GM12878 (cell line): ENCODE results near the gene GRN. TPM values are rescaled to one million over a fixed set of nuclear protein-coding genes. Genes with fewer than 3 reads are reported as not detected.

Experiments used
- ASH2L ChIP-seq: fragments of 300-600, 200-600 bp; sonication (generic); IDR thresholded peaks from 2 replicates; pipeline ENCODE4 v1.6.1; 2017; ENCODE audit warnings: low read depth, mild to moderate bottlenecking, borderline replicate concordance
- BCL3 ChIP-seq: IDR thresholded peaks from 2 replicates; pipeline ENCODE4 v1.6.1; 2011; ENCODE audit warnings: borderline replicate concordance, low read depth, mild to moderate bottlenecking, moderate library complexity, low read length; ENCODE audit not compliant: insufficient read depth, poor library complexity, severe bottlenecking
- CREM ChIP-seq: IDR thresholded peaks from 2 replicates; pipeline ENCODE4 v1.6.1; 2014; ENCODE audit warnings: antibody characterized with exemption, low read depth
- CTCF ChIP-seq, 3 experiments: IDR thresholded peaks in 2 of 3; conservative IDR thresholded peaks in 1 of 3; 2 replicates each; pipeline ENCODE4 v1.5.1; 2011; ENCODE audit warnings: low read depth in 3 of 3, low read length in 3 of 3, mild to moderate bottlenecking in 3 of 3, control low read depth in 2 of 3, moderate library complexity in 2 of 3, inconsistent platforms in 1 of 3, mixed read lengths in 1 of 3; ENCODE audit not compliant: control insufficient read depth in 2 of 3, insufficient read depth in 1 of 3; ENCODE audit errors: extremely low read depth in 1 of 3
- E2F8 ChIP-seq: fragments of 450-650 bp; IDR thresholded peaks from 2 replicates; pipeline ENCODE4 v1.6.1; 2018; ENCODE audit warnings: mild to moderate bottlenecking, low read depth, moderate library complexity; ENCODE audit not compliant: partially characterized antibody
- GABPA ChIP-seq: IDR thresholded peaks from 2 replicates; pipeline ENCODE4 v1.6.1; 2014; ENCODE audit warnings: antibody characterized with exemption, low read depth, mild to moderate bottlenecking, inconsistent platforms
- IRF4 ChIP-seq: IDR thresholded peaks from 2 replicates; pipeline ENCODE4 v1.6.1; 2011; ENCODE audit warnings: low read depth, low read length
- JUND ChIP-seq: IDR thresholded peaks from 2 replicates; pipeline ENCODE4 v1.6.1; 2012; ENCODE audit warnings: low read depth, mild to moderate bottlenecking, low read length, improper control_type of control experiment, moderate library complexity
- MYB ChIP-seq: fragments of 150-350 bp; IDR thresholded peaks from 2 replicates; pipeline ENCODE4 v1.6.1; 2014; ENCODE audit warnings: mild to moderate bottlenecking, low read depth, low read length, borderline replicate concordance
- NFYA ChIP-seq: IDR thresholded peaks from 2 replicates; pipeline ENCODE4 v1.6.1; 2011; ENCODE audit warnings: low read depth, mild to moderate bottlenecking, low read length, improper control_type of control experiment, borderline replicate concordance
- NR2C1 ChIP-seq: fragments of 450-650 bp; IDR thresholded peaks from 2 replicates; pipeline ENCODE4 v1.6.1; 2017; ENCODE audit warnings: antibody characterized with exemption, mild to moderate bottlenecking, moderate library complexity
- NR2C2 ChIP-seq: IDR thresholded peaks from 2 replicates; pipeline ENCODE4 v1.6.1; 2011; ENCODE audit warnings: borderline replicate concordance, low read depth; ENCODE audit not compliant: control insufficient read depth, insufficient read length
- NRF1 ChIP-seq: conservative IDR thresholded peaks from 2 replicates; pipeline ENCODE4 v1.6.1; 2011; ENCODE audit warnings: mild to moderate bottlenecking, low read depth, low read length, improper control_type of control experiment
- PML ChIP-seq: IDR thresholded peaks from 2 replicates; pipeline ENCODE4 v1.6.1; 2012; ENCODE audit warnings: low read length, inconsistent platforms
- SIN3A ChIP-seq: IDR thresholded peaks from 2 replicates; pipeline ENCODE4 v1.6.1; 2012; ENCODE audit warnings: low read depth, low read length, improper control_type of control experiment
- SIX5 ChIP-seq: IDR thresholded peaks from 2 replicates; pipeline ENCODE4 v1.6.1; 2011; ENCODE audit warnings: mild to moderate bottlenecking, low read depth, low read length, moderate library complexity; ENCODE audit not compliant: severe bottlenecking
- SMAD5 ChIP-seq: IDR thresholded peaks from 2 replicates; pipeline ENCODE4 v1.6.1; 2016; ENCODE audit warnings: antibody characterized with exemption, low read depth
- SP1 ChIP-seq: IDR thresholded peaks from one replicate; pipeline ENCODE4 v1.6.1; 2011; ENCODE audit warnings: low read depth, low read length
- SREBF2 ChIP-seq: IDR thresholded peaks from 2 replicates; pipeline ENCODE4 v1.6.1; 2012; ENCODE audit warnings: mild to moderate bottlenecking, low read length
- SRF ChIP-seq, 2 experiments: IDR thresholded peaks; 2 replicates each; pipeline ENCODE4 v1.6.1; 2011; ENCODE audit warnings: low read depth in 2 of 2, low read length in 2 of 2, mild to moderate bottlenecking in 1 of 2, moderate library complexity in 1 of 2
- SUPT20H ChIP-seq: IDR thresholded peaks from 2 replicates; pipeline ENCODE4 v1.6.1; 2011; ENCODE audit warnings: low read depth, mild to moderate bottlenecking, low read length, moderate library complexity, borderline replicate concordance; ENCODE audit not compliant: control insufficient read depth
- USF2 ChIP-seq: IDR thresholded peaks from 2 replicates; pipeline ENCODE4 v1.6.1; 2011; ENCODE audit warnings: low read depth, low read length, improper control_type of control experiment, borderline replicate concordance
- YY1 ChIP-seq: IDR thresholded peaks from 2 replicates; pipeline ENCODE4 v1.6.1; 2011; ENCODE audit warnings: low read depth, mild to moderate bottlenecking, low read length
- ZNF24 ChIP-seq: fragments of 450-650 bp; IDR thresholded peaks from 2 replicates; pipeline ENCODE4 v1.6.1; 2017; ENCODE audit warnings: antibody characterized with exemption, mild to moderate bottlenecking
- ZZZ3 ChIP-seq: IDR thresholded peaks from 2 replicates; pipeline ENCODE4 v1.6.1; 2011; ENCODE audit warnings: low read depth; ENCODE audit not compliant: control insufficient read depth, insufficient read length
- polyA plus RNA-seq, 11 experiments: library from polyadenylated mRNA; depleted of rRNA in 4 of 11; unstranded in 6 of 11; stranded (reverse) in 5 of 11; fragments of >200 nt; fragmentation: Nextera tagmentation in 4 of 11; fragmentation: Illumina TruSeq in 1 of 11; extraction: Ambion mirVana in 4 of 11; extraction: Trizol in 1 of 11; gene quantifications; 1 replicate in 1 of 11; 2 replicates in 10 of 11; pipeline versions ENCODE4 v1.2.1 to v1.2.3, GENCODE V29; 2011 to 2016; ENCODE audit warnings: inconsistent platforms in 2 of 11, missing spikeins in 2 of 11, low read depth in 1 of 11
- total RNA-seq, 4 experiments: library from RNA; depleted of rRNA in 3 of 4; stranded (reverse); fragments of >200 nt in 3 of 4; fragmentation: Illumina TruSeq in 1 of 4; extraction: Trizol in 1 of 4; gene quantifications; 2 replicates each; pipeline versions ENCODE4 v1.2.1 to v1.2.3, GENCODE V29; 2013 to 2021

The GRN gene
- total and polyA plus RNA-seq, 10 of the 15 experiments (the other 5 are each of a cell fraction or from before 2014, with no cell fraction given) = 22.3 to 389 (median 139) TPM

GRCh38 chr17:44345454-44346026 lies 438 bp downstream of the GRN start (continued):
- no peak for TF ChIP-seq ZZZ3
- TF ChIP-seq ZNF24 = no peak
- no peak for TF ChIP-seq BCL3
- TF ChIP-seq ASH2L = no peak
- no peak for TF ChIP-seq NR2C2
- no peak for TF ChIP-seq NRF1
- TF ChIP-seq SMAD5 = no peak; the same call in 1 of the 2 replicates
- TF ChIP-seq YY1 = no peak
- 0 out of 2 replicates have a peak, but pooled peaks have one; percentile 4 for TF ChIP-seq PML
- TF ChIP-seq GABPA = no peak
- TF ChIP-seq SIX5 = no peak
- no peak for TF ChIP-seq SUPT20H
- no peak for TF ChIP-seq SREBF2
- TF ChIP-seq CTCF (IDR thresholded peaks at IDR 0.05 in 2 of 3, conservative IDR thresholded peaks at IDR 0.05 in 1 of 3; ENCODE audit: control insufficient read depth in 2 of 3, extremely low read depth in 1 of 3, insufficient read depth in 1 of 3, low read depth in 3 of 3, low read length in 3 of 3) = peak; percentile 68 to 79 (median 78)
- TF ChIP-seq NR2C1 = no peak
- TF ChIP-seq IRF4 = no peak
- TF ChIP-seq USF2 = no peak
- TF ChIP-seq NFYA = no peak
- no peak for TF ChIP-seq JUND
- no peak for TF ChIP-seq SP1
- TF ChIP-seq CREM = no peak
- TF ChIP-seq MYB = no peak
- 0 out of 2 replicates have a peak, but pooled peaks have one; percentile 19 for TF ChIP-seq SIN3A
- TF ChIP-seq E2F8 = no peak
- peak in 1 of 2 experiments; percentile 68; a peak in 1 of 4 replicates for TF ChIP-seq SRF (IDR thresholded peaks at IDR 0.05; ENCODE audit: low read depth in 2 of 2, low read length in 2 of 2)
